NCI-H226 (cell line): ENCODE results near the gene ANP32A.
A peak's percentile ranks its signal among the peaks of the same experiment; 100 is the strongest.

Experiments used
- DNase-seq: peaks from one replicate; pipeline ENCODE4 v3.0.0-alpha.2; 2015

The ANP32A gene

GRCh38 chr15:68819495-68820294 is 1.0 kb downstream of the ANP32A start:
- peak; percentile 76 for DNase-seq

DNA sequence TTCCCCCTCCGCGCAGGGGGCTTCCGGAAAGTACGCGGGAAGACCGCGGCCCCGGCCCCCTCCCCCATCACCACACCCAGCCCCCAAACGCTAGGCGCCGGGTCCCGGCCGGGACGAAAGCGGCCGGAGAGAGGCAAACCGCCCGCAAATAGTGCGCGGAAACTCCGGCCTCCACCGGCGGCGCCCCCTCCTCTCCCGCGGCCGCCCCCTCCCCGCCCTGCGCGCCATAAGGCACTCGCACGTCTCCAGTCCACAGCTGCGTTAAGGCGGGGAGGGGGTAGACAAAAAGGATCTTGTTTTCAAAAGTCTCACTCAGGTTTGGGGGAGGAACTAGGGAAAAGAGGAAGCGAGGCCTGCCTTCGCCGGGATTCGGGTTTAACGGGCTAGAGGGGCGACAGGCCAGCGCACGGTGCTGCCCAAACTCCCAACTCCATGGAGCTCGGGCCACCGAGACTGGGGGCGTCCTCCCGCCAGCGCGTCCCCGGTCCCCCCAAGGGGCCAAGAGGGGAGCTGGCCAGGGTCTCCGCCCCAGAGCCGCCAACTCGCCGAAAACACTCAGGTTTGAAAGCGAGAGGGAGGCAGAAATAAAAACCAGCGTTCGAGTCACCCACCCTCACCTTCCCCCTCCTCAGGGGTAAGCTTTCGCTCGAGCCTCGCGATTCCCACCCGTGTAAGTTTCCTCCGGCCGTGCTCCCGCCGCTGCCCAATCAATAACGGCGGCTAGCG is 1.8 kb downstream of the ANP32A start:
- DNase-seq = peak; percentile 14

GRCh38 chr15:68818066-68818768 is 2.5 kb downstream of the ANP32A start:
- DNase-seq = peak; percentile 75

GRCh38 chr15:68817304-68818065 is 3.2 kb downstream of the ANP32A start:
- peak; percentile 43 for DNase-seq

- DNase-seq = no peak
Measured at GRCh38 chr15:68816795-68817303, 3.8 kb downstream of the ANP32A start.

- no peak for DNase-seq
Measured at GRCh38 chr15:68816158-68816557, 4.5 kb downstream of the ANP32A start.

DNA sequence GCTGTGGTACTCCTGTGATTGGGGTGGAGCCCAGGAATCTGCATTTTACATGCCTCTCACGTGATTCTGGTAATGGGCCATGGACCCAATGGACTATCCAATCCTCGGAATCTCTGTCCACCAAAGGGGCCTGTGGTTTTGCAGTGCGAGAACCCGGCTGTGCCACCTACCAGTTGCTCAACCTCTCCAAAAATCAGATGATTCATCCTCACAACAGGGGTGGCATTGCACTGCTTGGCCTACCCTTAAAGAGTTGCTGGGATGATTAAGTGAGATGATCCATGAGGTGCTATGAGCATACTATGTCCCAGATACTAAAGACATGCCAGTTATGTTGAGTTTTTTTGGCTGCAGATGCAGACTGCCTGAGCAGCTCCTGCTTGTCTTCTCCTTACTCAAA is 5.1 kb downstream of the ANP32A start:
- DNase-seq = peak; percentile 28

- DNase-seq = no peak
Measured at GRCh38 chr15:68814596-68814995, 6.1 kb downstream of the ANP32A start.

DNA sequence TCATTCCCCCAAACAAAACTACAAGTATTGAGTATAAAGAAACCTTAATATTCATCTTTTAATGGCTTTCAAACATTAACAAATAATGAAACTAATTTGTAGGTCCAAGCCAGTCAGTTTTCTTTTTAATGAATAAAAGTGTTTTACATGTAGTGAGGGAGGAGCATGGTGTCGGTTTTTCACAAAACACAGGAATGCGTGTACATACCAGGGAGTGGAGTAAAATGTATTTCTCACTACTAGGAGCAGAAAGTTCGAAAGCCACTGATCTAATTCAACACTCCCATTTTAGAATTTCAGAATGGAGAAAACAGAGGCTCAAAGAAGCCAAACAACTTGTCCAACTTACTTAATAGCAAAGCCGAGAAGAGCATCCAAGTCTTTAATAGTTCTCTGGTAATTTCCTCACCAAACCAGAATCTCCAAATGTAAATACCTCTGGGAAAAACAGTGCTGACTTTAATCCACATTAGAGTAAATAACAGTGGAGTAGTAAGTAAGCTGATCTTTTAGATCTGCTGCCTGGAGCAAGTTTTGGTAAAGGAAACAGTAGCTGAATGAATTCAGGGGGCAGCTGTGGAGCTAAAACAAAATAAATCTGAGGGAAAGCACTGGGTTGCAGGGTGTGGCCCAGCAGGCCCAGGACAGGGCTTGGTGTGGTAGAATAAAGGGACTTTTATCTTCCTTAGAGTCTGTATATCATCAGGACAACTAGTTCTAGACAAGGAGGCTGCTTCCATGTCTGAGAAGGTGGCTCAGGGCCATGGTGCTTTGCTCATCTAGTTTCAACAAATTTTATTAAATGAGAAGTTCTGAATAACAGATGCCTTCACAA is 7.9 kb downstream of the ANP32A start:
- no peak for DNase-seq

- DNase-seq = no peak
Measured at GRCh38 chr15:68812069-68812468, 8.6 kb downstream of the ANP32A start.

- DNase-seq = no peak
Measured at GRCh38 chr15:68809517-68809916, 11.2 kb downstream of the ANP32A start.

- DNase-seq = no peak
Measured at GRCh38 chr15:68808770-68809169, 11.9 kb downstream of the ANP32A start.

DNA sequence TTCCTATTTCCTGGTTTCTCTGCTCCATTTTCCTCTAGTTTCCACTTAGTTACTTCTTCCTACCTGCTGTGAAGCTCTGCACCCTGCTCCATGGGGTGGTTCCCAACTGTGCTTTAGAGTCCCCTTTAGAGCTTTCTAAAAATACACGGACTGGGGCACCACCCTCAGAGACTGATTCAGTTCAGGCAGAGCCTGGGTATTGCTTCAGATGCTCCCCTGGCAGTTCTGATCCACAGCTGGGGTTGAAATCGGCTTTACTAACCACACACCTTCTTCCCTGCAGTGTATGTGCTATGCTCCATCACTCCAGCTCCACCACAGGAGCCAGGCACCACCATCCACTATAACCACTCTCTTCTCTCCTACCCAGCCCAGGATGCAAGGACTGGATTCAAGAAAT is 12.6 kb downstream of the ANP32A start:
- no peak for DNase-seq

- no peak for DNase-seq
Measured at GRCh38 chr15:68807249-68807648, 13.4 kb downstream of the ANP32A start.

- no peak for DNase-seq
Measured at GRCh38 chr15:68806220-68807060, 14.3 kb downstream of the ANP32A start.

- DNase-seq = no peak
Measured at GRCh38 chr15:68802373-68802772, 18.3 kb downstream of the ANP32A start.

- no peak for DNase-seq
Measured at GRCh38 chr15:68801572-68802148, 19.0 kb downstream of the ANP32A start.

- DNase-seq = no peak
Measured at GRCh38 chr15:68800875-68801274, 19.8 kb downstream of the ANP32A start.

- no peak for DNase-seq
Measured at GRCh38 chr15:68798346-68799094, 22.2 kb downstream of the ANP32A start.
